HepG2 (cell line): ENCODE results near the gene GBP1. TPM values are rescaled to one million over a fixed set of nuclear protein-coding genes. Genes with fewer than 3 reads are reported as not detected.

Experiments
- ATAC-seq: fragments of 200-7000 bp; cut with Tn5 transposase; 3 replicates; pipeline ENCODE4 v1.9.1; 2020; ENCODE audit warnings: mild to moderate bottlenecking, moderate library complexity
- BruUV-seq: library from RNA; stranded (reverse); fragments of 400-500 nt; replicated peaks from 2 replicates; lab custom pipeline; 2021; lab: Mats Ljungman, UMichigan
- CTCF ChIA-PET: fragments of 300-600 bp; formaldehyde crosslinking; extraction: SDS; loops from one replicate; lab custom pipeline; 2021; ENCODE audit warnings: low total read pairs, inconsistent platforms, low intra/inter-chr PET ratio; lab: Yijun Ruan, JAX
- POLR2A ChIA-PET: fragments of 350-600 bp; sonication (Branson Sonifier 250); formaldehyde crosslinking; loops from one replicate; lab custom pipeline; 2020; ENCODE audit warnings: antibody characterized with exemption, inconsistent platforms; lab: Yijun Ruan, JAX
- DNase-seq: peaks from one replicate; pipeline ENCODE4 v3.0.0-alpha.2; 2015; ENCODE audit warnings: low spot score
- FAIRE-seq: peaks from 3 replicates; lab custom pipeline; 2011; peaks lifted over from hg19 to GRCh38; lab: Jason Lieb, UNC
- H2AFZ ChIP-seq: one replicate; pipeline ENCODE4 v1.6.1; 2011; ENCODE audit warnings: low read length, inconsistent platforms
- H3K27ac ChIP-seq: fragments of 300-600 bp; 3 replicates; pipeline ENCODE4 v1.8.0; 2011; ENCODE audit warnings: mixed run types, mild to moderate bottlenecking, mixed read lengths, low read length, inconsistent platforms; ENCODE audit not compliant: insufficient read depth; ENCODE audit errors: extremely low read length
- H3K27me3 ChIP-seq, 2 experiments: fragments of 200-600 bp in 1 of 2; 2 replicates in 1 of 2; 3 replicates in 1 of 2; pipeline versions ENCODE4 v1.6.0 to v1.8.0; 2011; ENCODE audit warnings: low read length in 2 of 2, mild to moderate bottlenecking in 2 of 2, moderate library complexity in 2 of 2, inconsistent platforms in 1 of 2; ENCODE audit not compliant: insufficient read depth in 2 of 2, control insufficient read depth in 1 of 2
- H3K36me3 ChIP-seq, 2 experiments: fragments of 200-600 bp in 1 of 2; replicated peaks in 1 of 2; 2 replicates in 1 of 2; 3 replicates in 1 of 2; pipeline versions ENCODE4 v1.5.1 to v1.8.0; 2011; ENCODE audit warnings: low read length in 2 of 2, inconsistent platforms in 1 of 2; ENCODE audit not compliant: insufficient read depth in 2 of 2, control insufficient read depth in 1 of 2
- H3K4me1 ChIP-seq: 2 replicates; pipeline ENCODE4 v1.5.1; 2012; ENCODE audit warnings: low read length, inconsistent platforms; ENCODE audit not compliant: insufficient read depth
- H3K4me2 ChIP-seq: 2 replicates; pipeline ENCODE4 v1.6.0; 2011; ENCODE audit warnings: low read depth, low read length, inconsistent platforms
- H3K4me3 ChIP-seq, 3 experiments: fragments of 200-600 bp in 1 of 3; sonication (generic), shearing (Covaris generic) in 1 of 3; replicated peaks in 1 of 3; 2 replicates each; pipeline ENCODE4 v1.5.1; 2011 to 2016; ENCODE audit warnings: low read length in 3 of 3, inconsistent platforms in 2 of 3, low read depth in 2 of 3, mild to moderate bottlenecking in 2 of 3, control low read depth in 1 of 3, mixed read lengths in 1 of 3; ENCODE audit not compliant: insufficient read depth in 1 of 3
- H3K79me2 ChIP-seq: one replicate; pipeline ENCODE4 v1.6.1; 2011; ENCODE audit warnings: low read length, inconsistent platforms; ENCODE audit not compliant: insufficient read depth
- H3K9ac ChIP-seq: 2 replicates; pipeline ENCODE4 v1.6.0; 2011; ENCODE audit warnings: mild to moderate bottlenecking, low read depth, low read length, inconsistent platforms; ENCODE audit not compliant: insufficient read depth
- H3K9me3 ChIP-seq: 2 replicates; pipeline ENCODE4 v1.5.1; 2012; ENCODE audit warnings: mild to moderate bottlenecking, low read length
- H4K20me1 ChIP-seq: 2 replicates; pipeline ENCODE4 v1.6.0; 2011; ENCODE audit warnings: inconsistent platforms, mild to moderate bottlenecking, low read length, moderate library complexity; ENCODE audit not compliant: insufficient read depth
- CEBPG ChIP-seq: IDR thresholded peaks from 2 replicates; pipeline ENCODE4 v1.6.1; 2016
- EP300 ChIP-seq, 3 experiments: sonication (generic) in 1 of 3; formaldehyde crosslinking in 1 of 3; IDR thresholded peaks; 2 replicates each; pipeline versions ENCODE4 v1.5.1 to v1.6.1; 2011 to 2020; ENCODE audit warnings: low read depth in 2 of 3, low read length in 2 of 3, borderline replicate concordance in 1 of 3, improper control_type of control experiment in 1 of 3, mild to moderate bottlenecking in 1 of 3, missing genetic modification reagents in 1 of 3, moderate library complexity in 1 of 3
- FOSL1 ChIP-seq: sonication (generic); formaldehyde crosslinking; IDR thresholded peaks from 2 replicates; pipeline ENCODE4 v1.9.0; 2021; ENCODE audit warnings: missing genetic modification reagents, borderline replicate concordance
- ISX ChIP-seq: sonication (generic); formaldehyde crosslinking; conservative IDR thresholded peaks from 2 replicates; pipeline ENCODE4 v1.5.0; 2020; ENCODE audit warnings: missing genetic modification reagents
- KLF16 ChIP-seq, 2 experiments: sonication (generic) in 1 of 2; formaldehyde crosslinking in 1 of 2; IDR thresholded peaks; 2 replicates each; pipeline versions ENCODE4 v1.6.1 to v1.8.0; 2016 to 2023; ENCODE audit warnings: missing genetic modification reagents in 2 of 2, missing compliant biosample characterization in 1 of 2
- MIXL1 ChIP-seq: IDR thresholded peaks from 2 replicates; pipeline ENCODE4 v1.6.1; 2016
- NAIF1 ChIP-seq: sonication (generic); formaldehyde crosslinking; IDR thresholded peaks from 2 replicates; pipeline ENCODE4 v1.5.0; 2020; ENCODE audit warnings: mild to moderate bottlenecking, missing genetic modification reagents, borderline replicate concordance
- SIN3A ChIP-seq: IDR thresholded peaks from 2 replicates; pipeline ENCODE4 v1.6.1; 2011; ENCODE audit warnings: low read depth, mild to moderate bottlenecking, control low read depth, low read length, borderline replicate concordance
- XRCC5 ChIP-seq: fragments of 200-400 bp; formaldehyde crosslinking; optimal IDR thresholded peaks from 2 replicates; pipeline ENCODE3; 2017; ENCODE audit warnings: mild to moderate bottlenecking, low read length
- ZBTB42 ChIP-seq: sonication (generic); formaldehyde crosslinking; IDR thresholded peaks from 2 replicates; pipeline ENCODE4 v1.5.0; 2020; ENCODE audit warnings: mild to moderate bottlenecking, missing genetic modification reagents
- ZNF790 ChIP-seq: sonication (generic); formaldehyde crosslinking; IDR thresholded peaks from 2 replicates; pipeline ENCODE4 v1.8.0; 2022; ENCODE audit warnings: missing genetic modification reagents, mild to moderate bottlenecking, borderline replicate concordance
- WGBS: methylation state at CpG from one replicate; pipeline ENCODE4 v1.1.6; 2017; ENCODE audit warnings: low lambda C conversion rate; 5-methylcytosine and 5-hydroxymethylcytosine counted together
- in situ Hi-C: cut with HindIII; loops from 2 replicates; pipeline ENCODE4 v1.10.0; 2017; ENCODE audit warnings: low pct_unique_long_range_greater_than_20kb; ENCODE audit not compliant: extremely low pct_ligation_motif_present
- intact Hi-C: fragments of 100-400 bp; cut with micrococcal nuclease; formaldehyde crosslinking; loops from one replicate; pipeline ENCODE4 v1.10.0; 2022; ENCODE audit not compliant: unreplicated experiment
- polyA plus RNA-seq, 8 experiments: library from polyadenylated mRNA; depleted of rRNA in 3 of 8; stranded (reverse) in 7 of 8; unstranded in 1 of 8; fragments of >200 nt; fragmentation: Illumina TruSeq in 4 of 8; extraction: Trizol in 4 of 8; gene quantifications; 2 replicates each; pipeline versions ENCODE4 v1.2.1 to v1.2.3, GENCODE V29; 2011 to 2016; ENCODE audit warnings: low read depth in 4 of 8, missing spikeins in 1 of 8, mixed read lengths in 1 of 8; ENCODE audit not compliant: insufficient read depth in 1 of 8
- total RNA-seq, 5 experiments: library from RNA; depleted of rRNA; stranded (reverse); fragments of >200 nt; fragmentation: Illumina TruSeq; extraction: Trizol; gene quantifications; 2 replicates each; pipeline ENCODE4 v1.2.3, GENCODE V29; 2016; ENCODE audit warnings: low read depth in 1 of 5
- TF ChIP-seq, protein P1 (sequence below): sonication (generic); formaldehyde crosslinking; IDR thresholded peaks from 2 replicates; pipeline ENCODE4 v1.9.0; 2021; ENCODE audit warnings: missing genetic modification reagents, borderline replicate concordance
- TF ChIP-seq, protein P2 (sequence below): sonication (generic); formaldehyde crosslinking; IDR thresholded peaks from 2 replicates; pipeline ENCODE4 v1.4.0; 2020; ENCODE audit warnings: missing genetic modification reagents

GBP1 gene
- total and polyA plus RNA-seq, 2 of the 13 experiments (the other 11 are each of a cell fraction or from before 2014, with no cell fraction given): 0.62 to 2.3 TPM

DNA sequence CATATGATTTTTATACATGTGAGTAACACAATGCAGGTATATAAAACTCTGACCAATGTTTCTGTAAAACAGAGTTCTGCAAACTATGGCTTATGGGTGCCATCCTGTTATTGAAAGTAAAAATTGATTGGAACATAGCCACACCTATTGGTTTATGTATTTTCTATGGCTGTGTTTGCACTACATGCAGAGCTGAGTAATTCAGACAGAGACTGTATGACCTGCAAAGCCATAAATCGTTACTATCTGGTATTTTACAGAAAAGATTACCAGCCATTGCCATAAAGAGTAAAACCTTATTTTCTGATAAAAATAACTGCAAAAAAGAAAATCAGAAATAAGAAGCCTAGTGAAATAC lies 13.1 kb downstream of the GBP1 start:
- H3K79me2 ChIP-seq: no peaks in the 10 kb centered on the region
- intact Hi-C loops (no loop called here), in situ Hi-C loops (no loop called here)
- no peaks in the 10 kb centered on the region for H3K9me3 ChIP-seq
- no peak overlapping the region for H2AFZ ChIP-seq
- no peaks in the 10 kb centered on the region for H4K20me1 ChIP-seq
- ATAC-seq: no peak
- no peak for FAIRE-seq
- POLR2A ChIA-PET: no interaction called here
- H3K27ac ChIP-seq: no peak overlapping the region
- H3K4me2 ChIP-seq: no peak overlapping the region
- no peaks in the 10 kb centered on the region for H3K27me3 ChIP-seq
- CTCF ChIA-PET: no interaction called here
- peaks cover 1% of the 10 kb centered on the region; the same call in 1 of the 2 replicates for H3K4me1 ChIP-seq
- no peaks in the 10 kb centered on the region for H3K36me3 ChIP-seq
- TF ChIP-seq ZBTB42 (CRISPR knock-in tag): no peak
- TF ChIP-seq EP300 (IDR thresholded peaks at IDR 0.05; ENCODE audit: low read depth in 2 of 2, low read length in 2 of 2): no peak
- TF ChIP-seq EP300 (CRISPR knock-in tag; IDR thresholded peaks at IDR 0.05; ENCODE audit: borderline replicate concordance): no peak
- TF ChIP-seq KLF16 (CRISPR knock-in tag; IDR thresholded peaks at IDR 0.05): no peak
- TF ChIP-seq, protein P1, sequence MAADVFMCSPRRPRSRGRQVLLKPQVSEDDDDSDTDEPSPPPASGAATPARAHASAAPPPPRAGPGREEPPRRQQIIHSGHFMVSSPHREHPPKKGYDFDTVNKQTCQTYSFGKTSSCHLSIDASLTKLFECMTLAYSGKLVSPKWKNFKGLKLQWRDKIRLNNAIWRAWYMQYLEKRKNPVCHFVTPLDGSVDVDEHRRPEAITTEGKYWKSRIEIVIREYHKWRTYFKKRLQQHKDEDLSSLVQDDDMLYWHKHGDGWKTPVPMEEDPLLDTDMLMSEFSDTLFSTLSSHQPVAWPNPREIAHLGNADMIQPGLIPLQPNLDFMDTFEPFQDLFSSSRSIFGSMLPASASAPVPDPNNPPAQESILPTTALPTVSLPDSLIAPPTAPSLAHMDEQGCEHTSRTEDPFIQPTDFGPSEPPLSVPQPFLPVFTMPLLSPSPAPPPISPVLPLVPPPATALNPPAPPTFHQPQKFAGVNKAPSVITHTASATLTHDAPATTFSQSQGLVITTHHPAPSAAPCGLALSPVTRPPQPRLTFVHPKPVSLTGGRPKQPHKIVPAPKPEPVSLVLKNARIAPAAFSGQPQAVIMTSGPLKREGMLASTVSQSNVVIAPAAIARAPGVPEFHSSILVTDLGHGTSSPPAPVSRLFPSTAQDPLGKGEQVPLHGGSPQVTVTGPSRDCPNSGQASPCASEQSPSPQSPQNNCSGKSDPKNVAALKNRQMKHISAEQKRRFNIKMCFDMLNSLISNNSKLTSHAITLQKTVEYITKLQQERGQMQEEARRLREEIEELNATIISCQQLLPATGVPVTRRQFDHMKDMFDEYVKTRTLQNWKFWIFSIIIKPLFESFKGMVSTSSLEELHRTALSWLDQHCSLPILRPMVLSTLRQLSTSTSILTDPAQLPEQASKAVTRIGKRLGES: no peak
- TF ChIP-seq ISX (CRISPR knock-in tag): no peak
- no peak for TF ChIP-seq ZNF790 (CRISPR knock-in tag)
- TF ChIP-seq, protein P2, sequence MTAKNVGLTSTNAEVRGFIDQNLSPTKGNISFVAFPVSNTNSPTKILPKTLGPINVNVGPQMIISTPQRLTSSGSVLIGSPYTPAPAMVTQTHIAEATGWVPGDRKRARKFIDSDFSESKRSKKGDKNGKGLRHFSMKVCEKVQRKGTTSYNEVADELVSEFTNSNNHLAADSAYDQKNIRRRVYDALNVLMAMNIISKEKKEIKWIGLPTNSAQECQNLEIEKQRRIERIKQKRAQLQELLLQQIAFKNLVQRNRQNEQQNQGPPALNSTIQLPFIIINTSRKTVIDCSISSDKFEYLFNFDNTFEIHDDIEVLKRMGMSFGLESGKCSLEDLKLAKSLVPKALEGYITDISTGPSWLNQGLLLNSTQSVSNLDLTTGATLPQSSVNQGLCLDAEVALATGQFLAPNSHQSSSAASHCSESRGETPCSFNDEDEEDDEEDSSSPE (CRISPR knock-in tag): no peak
- no peak for TF ChIP-seq FOSL1
- no peak for TF ChIP-seq MIXL1 (CRISPR knock-in tag)
- no peak for TF ChIP-seq CEBPG
- no peak for TF ChIP-seq NAIF1 (CRISPR knock-in tag)
- no peak for TF ChIP-seq XRCC5
- TF ChIP-seq SIN3A: no peak
- H3K9ac ChIP-seq: no peak overlapping the region
- WGBS: 80% methylated on average over 1 of the region's 1 CpG
- DNase-seq: no peak
- H3K4me3 ChIP-seq: no peak overlapping the region
- BruUV-seq: no TSS peak
